Measurements from ENCODE around the gene ENOX1. TPM values are rescaled to one million over a fixed set of nuclear protein-coding genes. Genes with fewer than 3 reads are reported as not detected.

Gene ENOX1
- total RNA-seq, 1 experiment from 2014 or later: 0.07 TPM

- no peaks in the 10 kb centered on the region for H3K27me3 ChIP-seq (ENCODE audit: control insufficient read depth, insufficient read depth, low read length)
- no peak overlapping the region for H3K4me3 ChIP-seq (ENCODE audit: insufficient read depth, low read depth, low read length)
- no peaks in the 10 kb centered on the region for H3K36me3 ChIP-seq (replicated peaks; ENCODE audit: control insufficient read depth, insufficient read depth, low read length)
- DNase-seq: no peak
Measured at GRCh38 chr13:43271152-43271551, 515.6 kb downstream of the ENOX1 start.

- no peaks in the 10 kb centered on the region for H3K36me3 ChIP-seq (replicated peaks; ENCODE audit: control insufficient read depth, insufficient read depth, low read length)
- DNase-seq: no peak
- H3K27me3 ChIP-seq (ENCODE audit: control insufficient read depth, insufficient read depth, low read length): no peaks in the 10 kb centered on the region
- no peak overlapping the region for H3K4me3 ChIP-seq (ENCODE audit: insufficient read depth, low read depth, low read length)
Measured at GRCh38 chr13:43270130-43270830, 516.5 kb downstream of the ENOX1 start.

GRCh38 chr13:43269037-43269481, 517.7 kb downstream of the ENOX1 start:
- Histone ChIP-seq H3K36me3 (replicated peaks; ENCODE audit: control insufficient read depth, insufficient read depth, low read length) (no peaks in the 10 kb centered on the region), H3K4me3 (ENCODE audit: insufficient read depth, low read depth, low read length) (no peak overlapping the region), H3K27me3 (ENCODE audit: control insufficient read depth, insufficient read depth, low read length) (no peaks in the 10 kb centered on the region)
- DNase-seq: no peak

- Histone ChIP-seq H3K36me3 (replicated peaks; ENCODE audit: control insufficient read depth, insufficient read depth, low read length) (no peaks in the 10 kb centered on the region), H3K27me3 (ENCODE audit: control insufficient read depth, insufficient read depth, low read length) (no peaks in the 10 kb centered on the region), H3K4me3 (ENCODE audit: insufficient read depth, low read depth, low read length) (no peak overlapping the region)
- DNase-seq: no peak
Measured at GRCh38 chr13:43268632-43269031, 518.1 kb downstream of the ENOX1 start.

GRCh38 chr13:43267916-43268315, 518.9 kb downstream of the ENOX1 start:
- no peak for DNase-seq
- H3K36me3 ChIP-seq (replicated peaks; ENCODE audit: control insufficient read depth, insufficient read depth, low read length): no peaks in the 10 kb centered on the region
- no peaks in the 10 kb centered on the region for H3K27me3 ChIP-seq (ENCODE audit: control insufficient read depth, insufficient read depth, low read length)
- H3K4me3 ChIP-seq (ENCODE audit: insufficient read depth, low read depth, low read length): no peak overlapping the region

- H3K36me3 ChIP-seq (replicated peaks; ENCODE audit: control insufficient read depth, insufficient read depth, low read length): no peaks in the 10 kb centered on the region
- no peaks in the 10 kb centered on the region for H3K27me3 ChIP-seq (ENCODE audit: control insufficient read depth, insufficient read depth, low read length)
Measured at GRCh38 chr13:43266936-43267615, 519.7 kb downstream of the ENOX1 start.

GRCh38 chr13:43265028-43265427, 521.7 kb downstream of the ENOX1 start:
- Histone ChIP-seq H3K4me3 (ENCODE audit: insufficient read depth, low read depth, low read length) (no peak overlapping the region), H3K36me3 (replicated peaks; ENCODE audit: control insufficient read depth, insufficient read depth, low read length) (no peaks in the 10 kb centered on the region), H3K27me3 (ENCODE audit: control insufficient read depth, insufficient read depth, low read length) (no peaks in the 10 kb centered on the region)
- no peak for DNase-seq

More at GRCh38 chr13:43266936-43267615, 519.7 kb downstream of the ENOX1 start:
- no peak overlapping the region for H3K4me3 ChIP-seq (ENCODE audit: insufficient read depth, low read depth, low read length)
- DNase-seq: no peak

- no peaks in the 10 kb centered on the region for H3K36me3 ChIP-seq (replicated peaks; ENCODE audit: control insufficient read depth, insufficient read depth, low read length)
- no peak for DNase-seq
- H3K4me3 ChIP-seq (ENCODE audit: insufficient read depth, low read depth, low read length): no peak overlapping the region
- no peaks in the 10 kb centered on the region for H3K27me3 ChIP-seq (ENCODE audit: control insufficient read depth, insufficient read depth, low read length)
Measured at GRCh38 chr13:43264458-43264857, 522.3 kb downstream of the ENOX1 start.

- Histone ChIP-seq H3K36me3 (replicated peaks; ENCODE audit: control insufficient read depth, insufficient read depth, low read length) (no peaks in the 10 kb centered on the region), H3K27me3 (ENCODE audit: control insufficient read depth, insufficient read depth, low read length) (no peaks in the 10 kb centered on the region; the same call in 1 of the 2 replicates), H3K4me3 (ENCODE audit: insufficient read depth, low read depth, low read length) (no peak overlapping the region)
- DNase-seq: peak; percentile 18
Measured at GRCh38 chr13:43263047-43263446, 523.7 kb downstream of the ENOX1 start.

GRCh38 chr13:43260999-43261398, 525.8 kb downstream of the ENOX1 start:
- Histone ChIP-seq H3K36me3 (replicated peaks; ENCODE audit: control insufficient read depth, insufficient read depth, low read length) (no peaks in the 10 kb centered on the region), H3K4me3 (ENCODE audit: insufficient read depth, low read depth, low read length) (no peak overlapping the region), H3K27me3 (ENCODE audit: control insufficient read depth, insufficient read depth, low read length) (no peaks in the 10 kb centered on the region; the same call in 1 of the 2 replicates)
- DNase-seq: no peak

- H3K27me3 ChIP-seq (ENCODE audit: control insufficient read depth, insufficient read depth, low read length): no peaks in the 10 kb centered on the region; the same call in 1 of the 2 replicates
- DNase-seq: no peak
- H3K36me3 ChIP-seq (replicated peaks; ENCODE audit: control insufficient read depth, insufficient read depth, low read length): no peaks in the 10 kb centered on the region
- no peak overlapping the region for H3K4me3 ChIP-seq (ENCODE audit: insufficient read depth, low read depth, low read length)
Measured at GRCh38 chr13:43258771-43259170, 528.0 kb downstream of the ENOX1 start.

- H3K27me3 ChIP-seq (ENCODE audit: control insufficient read depth, insufficient read depth, low read length): no peaks in the 10 kb centered on the region; the same call in 1 of the 2 replicates
- no peak overlapping the region for H3K4me3 ChIP-seq (ENCODE audit: insufficient read depth, low read depth, low read length)
- no peak for DNase-seq
- H3K36me3 ChIP-seq (replicated peaks; ENCODE audit: control insufficient read depth, insufficient read depth, low read length): no peaks in the 10 kb centered on the region
Measured at GRCh38 chr13:43257765-43258164, 529.0 kb downstream of the ENOX1 start.

- Histone ChIP-seq H3K4me3 (ENCODE audit: insufficient read depth, low read depth, low read length) (no peak overlapping the region), H3K27me3 (ENCODE audit: control insufficient read depth, insufficient read depth, low read length) (no peaks in the 10 kb centered on the region), H3K36me3 (replicated peaks; ENCODE audit: control insufficient read depth, insufficient read depth, low read length) (no peaks in the 10 kb centered on the region)
Measured at GRCh38 chr13:43251961-43252360, 534.8 kb downstream of the ENOX1 start.

GRCh38 chr13:43246382-43246781, 540.4 kb downstream of the ENOX1 start:
- Histone ChIP-seq H3K36me3 (replicated peaks; ENCODE audit: control insufficient read depth, insufficient read depth, low read length) (no peaks in the 10 kb centered on the region), H3K4me3 (ENCODE audit: insufficient read depth, low read depth, low read length) (no peak overlapping the region), H3K27me3 (ENCODE audit: control insufficient read depth, insufficient read depth, low read length) (no peaks in the 10 kb centered on the region)
- DNase-seq: no peak

More at GRCh38 chr13:43251961-43252360, 534.8 kb downstream of the ENOX1 start:
- no peak for DNase-seq

- DNase-seq: no peak
- Histone ChIP-seq H3K27me3 (ENCODE audit: control insufficient read depth, insufficient read depth, low read length) (no peaks in the 10 kb centered on the region), H3K4me3 (ENCODE audit: insufficient read depth, low read depth, low read length) (no peak overlapping the region), H3K36me3 (replicated peaks; ENCODE audit: control insufficient read depth, insufficient read depth, low read length) (no peaks in the 10 kb centered on the region)
Measured at GRCh38 chr13:43245374-43245964, 541.3 kb downstream of the ENOX1 start.
